Astrocyte of the cerebellum (primary cell): ENCODE results near the gene MYPN.

ENCODE experiments used
- DNase-seq: peaks from one replicate; pipeline ENCODE4 v3.0.0-alpha.2; 2011; ENCODE audit warnings: low read depth
- H3K4me3 ChIP-seq: 2 replicates; pipeline ENCODE4 v1.5.1; 2011; ENCODE audit warnings: mild to moderate bottlenecking, low read depth, low read length, moderate library complexity
- CTCF ChIP-seq: IDR thresholded peaks from 2 replicates; pipeline ENCODE4 v1.5.1; 2012; ENCODE audit warnings: low read length, low read depth, moderate library complexity, mild to moderate bottlenecking; ENCODE audit errors: missing control alignments
- in situ Hi-C: cut with HindIII; loops from 2 replicates; pipeline ENCODE4 v1.10.0; 2017; ENCODE audit warnings: low sequenced_read_pairs

MYPN gene

DNA sequence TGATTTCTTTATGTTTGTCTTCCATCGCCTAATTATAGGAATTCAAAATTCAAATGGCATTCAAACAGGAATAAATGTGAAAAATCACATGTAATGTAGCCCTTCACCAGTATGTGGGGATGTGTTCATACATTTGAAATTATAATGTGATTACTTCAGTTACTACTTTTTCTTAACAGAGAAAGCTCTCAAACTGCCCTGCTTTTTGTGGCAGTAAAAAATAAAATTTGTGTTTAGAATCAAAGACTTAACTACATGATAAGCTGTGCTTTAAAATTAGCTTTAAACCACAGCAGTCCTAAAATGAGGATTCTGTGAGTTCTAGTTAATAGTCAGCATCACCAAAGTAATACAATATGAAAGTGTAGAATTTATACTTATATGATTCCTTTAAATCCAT, 26.4 kb upstream of the MYPN start:
- H3K4me3 ChIP-seq: no peak overlapping the region
- peak; percentile 43 for DNase-seq
- TF ChIP-seq CTCF: peak; percentile 25
- in situ Hi-C loops: no loop called here

GRCh38 chr10:68083953-68084352, 25.3 kb upstream of the MYPN start:
- in situ Hi-C loops: no loop called here
- H3K4me3 ChIP-seq: no peak overlapping the region
- DNase-seq: no peak
- TF ChIP-seq CTCF: no peak

GRCh38 chr10:68084469-68084868, 24.8 kb upstream of the MYPN start:
- no peak for TF ChIP-seq CTCF
- no peak for DNase-seq
- no peak overlapping the region for H3K4me3 ChIP-seq
- in situ Hi-C loops: no loop called here

DNA sequence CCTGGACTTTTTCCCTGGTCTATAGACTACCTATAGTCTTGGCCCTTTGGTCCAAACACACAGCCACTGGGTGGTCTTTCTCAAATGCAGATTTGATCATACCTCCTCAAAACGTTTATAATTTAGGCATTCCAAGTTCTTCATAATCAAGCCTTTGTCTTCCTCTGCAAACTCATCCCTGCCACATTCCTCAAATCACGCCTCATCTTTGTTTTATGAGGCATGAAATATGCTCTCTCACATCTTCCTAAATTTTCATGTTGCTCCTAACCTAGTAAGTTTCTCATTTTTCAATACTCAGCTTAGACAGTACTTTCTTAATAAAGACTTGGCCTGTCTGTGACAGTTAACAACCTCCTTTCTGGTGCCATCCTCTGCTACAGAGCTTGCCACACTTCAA, 23.3 kb upstream of the MYPN start:
- in situ Hi-C loops: no loop called here

DNA sequence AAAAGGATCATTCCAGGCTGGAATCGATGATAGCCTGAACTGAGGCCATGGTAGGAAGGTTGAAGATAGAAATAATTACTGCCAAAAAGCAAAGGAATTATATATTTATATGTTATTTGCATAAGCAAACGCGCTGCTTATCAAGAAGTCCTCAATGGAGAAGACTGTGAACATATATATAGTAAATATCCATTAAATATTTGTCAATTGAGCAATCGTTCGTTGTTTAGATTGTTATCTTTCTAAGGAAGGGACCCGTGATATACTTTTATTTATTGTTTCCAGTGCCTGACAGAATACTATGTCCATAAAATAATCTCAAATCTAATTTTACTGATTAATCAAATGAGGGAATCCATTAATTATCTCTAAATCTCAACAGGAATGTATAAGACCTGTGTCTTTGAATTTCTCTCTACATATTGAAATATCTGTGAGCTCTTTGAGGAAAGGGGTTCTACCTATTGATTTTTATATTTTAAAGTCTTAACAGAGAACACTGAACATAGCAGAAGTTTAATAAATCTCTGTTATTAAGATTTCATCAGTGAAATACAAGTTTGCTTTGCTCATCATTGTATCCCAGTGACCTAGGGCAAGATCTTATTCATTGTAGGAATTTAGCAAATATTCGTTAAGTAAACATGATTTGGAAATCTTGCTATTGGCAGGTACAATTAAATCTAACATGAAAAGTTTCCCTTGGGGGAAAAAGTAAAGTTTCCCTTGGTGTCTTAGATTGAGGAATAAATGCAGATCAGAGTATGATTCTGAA, 22.2 kb upstream of the MYPN start:
- in situ Hi-C loops: no loop called here
- no peak overlapping the region for H3K4me3 ChIP-seq
- no peak for DNase-seq
- no peak for TF ChIP-seq CTCF

More for the DNA sequence above, 23.3 kb upstream of the MYPN start:
- DNase-seq: no peak
- H3K4me3 ChIP-seq: no peak overlapping the region
- no peak for TF ChIP-seq CTCF

DNA sequence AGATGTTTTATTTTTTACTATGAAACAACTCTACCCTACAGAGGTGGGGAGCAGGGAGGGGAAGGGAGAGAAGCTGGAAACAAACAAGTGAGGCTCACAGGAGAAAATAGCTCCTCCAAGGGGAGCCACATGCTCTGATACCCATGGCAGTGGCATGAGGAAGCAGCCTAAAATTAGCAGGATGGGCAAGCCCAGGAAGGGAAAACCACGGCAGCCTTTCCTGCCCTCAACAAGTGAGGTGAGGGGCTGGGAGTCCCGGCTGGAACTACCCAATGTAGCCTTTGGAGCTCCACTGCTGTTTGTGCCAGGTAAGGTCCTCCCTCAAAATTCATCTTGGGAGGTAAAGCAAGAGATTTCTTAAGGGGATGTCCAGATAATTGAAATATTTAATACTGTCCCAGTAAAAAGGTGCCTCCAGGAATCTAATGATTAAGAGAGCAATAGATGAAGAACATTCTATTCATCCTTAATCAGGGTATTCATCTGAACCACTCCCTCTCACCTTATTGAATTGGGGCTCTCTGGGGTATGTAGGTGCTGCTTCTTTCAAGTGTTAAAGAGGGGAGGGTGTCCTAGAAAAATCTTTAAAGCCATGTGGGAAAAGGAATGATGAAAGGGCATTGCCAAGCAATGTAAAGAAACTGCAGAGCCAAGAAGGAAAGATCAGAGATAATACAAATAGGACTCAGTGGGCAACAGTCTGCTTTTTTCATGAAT, 21.4 kb upstream of the MYPN start:
- no peak overlapping the region for H3K4me3 ChIP-seq
- no peak for DNase-seq
- in situ Hi-C loops: no loop called here
- TF ChIP-seq CTCF: no peak
